Stimulated activated CD8-positive, alpha-beta memory T cell treated with anti-CD3 and anti-CD28 coated beads, Interleukin-4, amount 100 ng/mL, for 24 hours (primary cell): ENCODE data around the gene ARSA.
"Not testable (repeated sequence)": the region's sequence is repeated elsewhere in the genome, so short reads cannot be mapped to it uniquely, and the experiment has no call there.

ENCODE experiments used
- DNase-seq: peaks from one replicate; pipeline ENCODE4 v3.0.0-alpha.2; 2020; ENCODE audit warnings: low read depth

ARSA gene

GRCh38 chr22:50627642-50628542 is at the start of gene ARSA:
Gene ARSA (minus strand): TSS chr22:50628152. CDS start chr22:50627779, 373 bp downstream.
- peak; percentile 58 for DNase-seq

GRCh38 chr22:50676661-50677492 is 48.9 kb upstream of the ARSA start:
- no peak for DNase-seq

GRCh38 chr22:50676180-50676636 is 48.3 kb upstream of the ARSA start:
- no peak for DNase-seq

GRCh38 chr22:50675553-50676179 is 47.7 kb upstream of the ARSA start:
- DNase-seq: no peak

GRCh38 chr22:50674606-50675552 is 46.9 kb upstream of the ARSA start:
- DNase-seq: no peak

GRCh38 chr22:50674130-50674500 is 46.2 kb upstream of the ARSA start:
- DNase-seq: no peak

GRCh38 chr22:50673231-50674129 is 45.5 kb upstream of the ARSA start:
- DNase-seq: no peak

- no peak for DNase-seq
Observed at GRCh38 chr22:50672471-50673230, 44.7 kb upstream of the ARSA start, which contains the start of gene SHANK3. Gene SHANK3 (plus strand): TSS chr22:50672823.

- DNase-seq: no peak
Observed at GRCh38 chr22:50672041-50672440, 44.1 kb upstream of the ARSA start.

- no peak for DNase-seq
Observed at GRCh38 chr22:50671641-50672040, 43.7 kb upstream of the ARSA start.

GRCh38 chr22:50670914-50671538 is 43.1 kb upstream of the ARSA start:
- no peak for DNase-seq

GRCh38 chr22:50670513-50670912 is 42.6 kb upstream of the ARSA start:
- no peak for DNase-seq

- DNase-seq: no peak
Observed at GRCh38 chr22:50665738-50666137, 37.8 kb upstream of the ARSA start.

- DNase-seq: no peak
Observed at GRCh38 chr22:50665212-50665611, 37.3 kb upstream of the ARSA start.

- DNase-seq: no peak
Observed at GRCh38 chr22:50660306-50660705, 32.4 kb upstream of the ARSA start.

- DNase-seq: not testable (repeated sequence)
Observed at GRCh38 chr22:50659711-50660110, 31.8 kb upstream of the ARSA start.

GRCh38 chr22:50657925-50658324 is 30.0 kb upstream of the ARSA start:
- no peak for DNase-seq

- no peak for DNase-seq
Observed at GRCh38 chr22:50656122-50657070, 28.4 kb upstream of the ARSA start.
